Measurements from ENCODE around the gene OPTC. TPM values are rescaled to one million over a fixed set of nuclear protein-coding genes. Genes with fewer than 3 reads are reported as not detected.

OPTC gene
- total RNA-seq, 1 experiment from 2014 or later = not detected

DNA sequence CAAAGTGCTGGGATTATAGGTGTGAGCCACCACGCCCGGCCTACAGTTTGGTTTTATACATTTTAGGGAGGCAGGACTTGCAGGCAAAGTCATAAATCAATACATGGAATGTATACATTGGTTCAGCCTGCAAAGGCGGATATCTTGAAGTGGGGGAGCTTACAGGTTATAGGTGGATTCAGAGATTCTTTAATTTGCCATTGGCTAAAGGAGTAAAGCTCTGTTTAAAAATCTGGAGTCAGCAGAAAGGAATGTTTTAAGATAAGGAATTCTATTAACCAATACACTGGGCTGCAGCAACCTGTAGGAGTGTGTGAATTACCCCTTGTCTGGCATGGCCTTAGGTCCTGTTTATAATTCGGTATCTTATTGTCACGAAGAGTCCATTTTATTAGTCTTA lies 57.6 kb downstream of the OPTC start:
- H3K79me2 ChIP-seq (ENCODE audit: insufficient read depth, low read length) = no peaks in the 10 kb centered on the region
- no peaks in the 10 kb centered on the region for H4K20me1 ChIP-seq (ENCODE audit: insufficient read depth)
- no peaks in the 10 kb centered on the region for H3K36me3 ChIP-seq (ENCODE audit: control insufficient read depth in 1 of 2, insufficient read depth in 2 of 2, low read length in 2 of 2)
- peaks cover 7 to 13% of the 10 kb centered on the region in 2 experiments for H3K4me1 ChIP-seq (ENCODE audit: control insufficient read depth in 1 of 2, insufficient read depth in 2 of 2, low read length in 2 of 2)
- no peak for DNase-seq (ENCODE audit: low read depth, low spot score)
- POLR2A ChIA-PET = no interaction called here
- no peak overlapping the region for H3K4me2 ChIP-seq (ENCODE audit: low read length)
- no peak overlapping the region for H3K27ac ChIP-seq (ENCODE audit: low read depth, low read length)
- H3K9ac ChIP-seq (ENCODE audit: low read length) = no peak overlapping the region
- TF ChIP-seq ELF1 (IDR thresholded peaks at IDR 0.05; ENCODE audit: borderline replicate concordance, low read depth) (no peak), POLR2A (IDR thresholded peaks at IDR 0.05; ENCODE audit: borderline replicate concordance, extremely low read depth, insufficient read depth, insufficient read length) (no peak), TCF7L2 (IDR thresholded peaks at IDR 0.05; ENCODE audit: borderline replicate concordance, extremely low read depth, insufficient read depth, insufficient read length) (no peak), CBX3 (IDR thresholded peaks at IDR 0.05; ENCODE audit: low read depth) (no peak)
- intact Hi-C loops (cut with micrococcal nuclease) = no loop called here
- no peaks in the 10 kb centered on the region for H3K27me3 ChIP-seq (ENCODE audit: insufficient read depth, low read length)
- no peaks in the 10 kb centered on the region for H3K9me2 ChIP-seq (ENCODE audit: insufficient read depth)
- H2AFZ ChIP-seq (ENCODE audit: low read depth, low read length, poor library complexity, severe bottlenecking) = no peak overlapping the region
- BruUV-seq (replicated peaks) = no TSS peak
- CTCF ChIA-PET = no interaction called here
- no peaks in the 10 kb centered on the region for H3K9me3 ChIP-seq (ENCODE audit: control insufficient read depth in 1 of 2, insufficient read depth in 1 of 2, low read depth in 1 of 2, low read length in 2 of 2)
- RAD21 ChIA-PET (ENCODE audit: low non-redundant PET in 1 of 2, low total read pairs in 2 of 2, uncharacterized antibody in 2 of 2, unreplicated experiment in 2 of 2) = no interaction called here
- no peak overlapping the region for H3K4me3 ChIP-seq (replicated peaks in 1 of 2; ENCODE audit: low read depth in 1 of 2, low read length in 2 of 2)
- ATAC-seq = no peak

GRCh38 chr1:203553496-203553895 lies 59.5 kb downstream of the OPTC start:
- Histone ChIP-seq H3K36me3 (ENCODE audit: control insufficient read depth in 1 of 2, insufficient read depth in 2 of 2, low read length in 2 of 2) (no peaks in the 10 kb centered on the region), H3K4me2 (ENCODE audit: low read length) (no peak overlapping the region), H3K4me1 (ENCODE audit: control insufficient read depth in 1 of 2, insufficient read depth in 2 of 2, low read length in 2 of 2) (peaks cover 7 to 13% of the 10 kb centered on the region in 2 experiments), H3K4me3 (replicated peaks in 1 of 2; ENCODE audit: low read depth in 1 of 2, low read length in 2 of 2) (no peak overlapping the region), H3K79me2 (ENCODE audit: insufficient read depth, low read length) (no peaks in the 10 kb centered on the region), H3K27ac (ENCODE audit: low read depth, low read length) (no peak overlapping the region), H3K9me3 (ENCODE audit: control insufficient read depth in 1 of 2, insufficient read depth in 1 of 2, low read depth in 1 of 2, low read length in 2 of 2) (no peaks in the 10 kb centered on the region), H3K9ac (ENCODE audit: low read length) (no peak overlapping the region), H4K20me1 (ENCODE audit: insufficient read depth) (no peaks in the 10 kb centered on the region), H3K27me3 (ENCODE audit: insufficient read depth, low read length) (no peaks in the 10 kb centered on the region), H2AFZ (ENCODE audit: low read depth, low read length, poor library complexity, severe bottlenecking) (no peak overlapping the region), H3K9me2 (ENCODE audit: insufficient read depth) (no peaks in the 10 kb centered on the region)
- no TSS peak for BruUV-seq (replicated peaks)
- intact Hi-C loops (cut with micrococcal nuclease) = loop anchor here (2.0 kb wide), 1 partner anchor 19 kb away; no protein-coding TSS in a partner anchor
- ChIA-PET RAD21 (ENCODE audit: low non-redundant PET in 1 of 2, low total read pairs in 2 of 2, uncharacterized antibody in 2 of 2, unreplicated experiment in 2 of 2) (no interaction called here), POLR2A (no interaction called here), CTCF (no interaction called here)
- TF ChIP-seq ZNF274 (IDR thresholded peaks at IDR 0.05; ENCODE audit: low read depth, low read length) (no peak), EGR1 (IDR thresholded peaks at IDR 0.05; ENCODE audit: low read depth) (no peak), CBX3 (IDR thresholded peaks at IDR 0.05; ENCODE audit: low read depth) (no peak), POLR2A (IDR thresholded peaks at IDR 0.05; ENCODE audit: borderline replicate concordance, extremely low read depth, insufficient read depth, insufficient read length) (no peak), EZH2phosphoT487 (IDR thresholded peaks at IDR 0.05; ENCODE audit: borderline replicate concordance) (no peak), JUND (IDR thresholded peaks at IDR 0.05) (no peak), CEBPB (IDR thresholded peaks at IDR 0.05; ENCODE audit: low read depth) (no peak), FOSL1 (IDR thresholded peaks at IDR 0.05; ENCODE audit: low read depth) (no peak), ZFX (IDR thresholded peaks at IDR 0.05) (no peak), CTCF (IDR thresholded peaks at IDR 0.05 in 2 of 3, conservative IDR thresholded peaks at IDR 0.05 in 1 of 3; ENCODE audit: borderline replicate concordance in 1 of 3, insufficient read depth in 1 of 3, low read depth in 2 of 3, low read length in 2 of 3) (no peak), ELF1 (IDR thresholded peaks at IDR 0.05; ENCODE audit: borderline replicate concordance, low read depth) (no peak), SRF (IDR thresholded peaks at IDR 0.05; ENCODE audit: low read depth) (no peak), SP1 (IDR thresholded peaks at IDR 0.05; ENCODE audit: low read depth) (no peak), RAD21 (IDR thresholded peaks at IDR 0.05; ENCODE audit: low read depth) (no peak), SIN3A (IDR thresholded peaks at IDR 0.05; ENCODE audit: low read depth) (no peak), YY1 (IDR thresholded peaks at IDR 0.05; ENCODE audit: extremely low read depth, insufficient replicate concordance, low read depth, low read length) (no peak), TCF7L2 (IDR thresholded peaks at IDR 0.05; ENCODE audit: borderline replicate concordance, extremely low read depth, insufficient read depth, insufficient read length) (no peak)
- TF ChIP-seq, protein P1, sequence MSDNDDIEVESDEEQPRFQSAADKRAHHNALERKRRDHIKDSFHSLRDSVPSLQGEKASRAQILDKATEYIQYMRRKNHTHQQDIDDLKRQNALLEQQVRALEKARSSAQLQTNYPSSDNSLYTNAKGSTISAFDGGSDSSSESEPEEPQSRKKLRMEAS (IDR thresholded peaks at IDR 0.05) = no peak
- TF ChIP-seq, protein P2, sequence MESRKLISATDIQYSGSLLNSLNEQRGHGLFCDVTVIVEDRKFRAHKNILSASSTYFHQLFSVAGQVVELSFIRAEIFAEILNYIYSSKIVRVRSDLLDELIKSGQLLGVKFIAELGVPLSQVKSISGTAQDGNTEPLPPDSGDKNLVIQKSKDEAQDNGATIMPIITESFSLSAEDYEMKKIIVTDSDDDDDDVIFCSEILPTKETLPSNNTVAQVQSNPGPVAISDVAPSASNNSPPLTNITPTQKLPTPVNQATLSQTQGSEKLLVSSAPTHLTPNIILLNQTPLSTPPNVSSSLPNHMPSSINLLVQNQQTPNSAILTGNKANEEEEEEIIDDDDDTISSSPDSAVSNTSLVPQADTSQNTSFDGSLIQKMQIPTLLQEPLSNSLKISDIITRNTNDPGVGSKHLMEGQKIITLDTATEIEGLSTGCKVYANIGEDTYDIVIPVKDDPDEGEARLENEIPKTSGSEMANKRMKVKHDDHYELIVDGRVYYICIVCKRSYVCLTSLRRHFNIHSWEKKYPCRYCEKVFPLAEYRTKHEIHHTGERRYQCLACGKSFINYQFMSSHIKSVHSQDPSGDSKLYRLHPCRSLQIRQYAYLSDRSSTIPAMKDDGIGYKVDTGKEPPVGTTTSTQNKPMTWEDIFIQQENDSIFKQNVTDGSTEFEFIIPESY (IDR thresholded peaks at IDR 0.05; ENCODE audit: extremely low read depth, insufficient replicate concordance, low read length) = no peak
- ATAC-seq (no peak), DNase-seq (ENCODE audit: low read depth, low spot score) (no peak)
